ENCODE results near the gene TXNRD3.

TXNRD3 gene

GRCh38 chr3:126672340-126672739, 17.4 kb upstream of the TXNRD3 start:
- Histone ChIP-seq H3K27ac (no peak overlapping the region), H3K4me3 (no peak overlapping the region)
- no peak for TF ChIP-seq CTCF (IDR thresholded peaks at IDR 0.05)
- DNase-seq (ENCODE audit: low spot score): no peak

DNA sequence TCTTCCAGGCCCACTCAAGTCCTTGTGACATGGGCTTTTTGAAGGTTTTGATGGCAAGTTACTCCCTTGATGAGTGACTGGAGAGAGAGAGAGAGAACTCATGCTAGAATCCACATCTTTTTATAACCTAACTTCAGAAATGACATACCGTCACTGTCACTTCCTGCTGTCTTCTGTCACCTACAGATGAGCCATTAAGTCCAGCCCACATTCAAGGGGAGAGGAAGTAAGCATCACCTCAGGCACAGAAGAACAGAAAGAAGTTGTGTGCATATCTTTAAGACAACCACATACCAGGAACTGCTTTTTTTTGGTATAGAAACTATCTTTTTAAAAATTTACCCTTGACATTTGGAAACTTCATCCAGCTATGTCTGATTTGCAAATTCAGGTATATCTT, 16.6 kb upstream of the TXNRD3 start:
- TF ChIP-seq CTCF (IDR thresholded peaks at IDR 0.05): no peak
- no peak for DNase-seq (ENCODE audit: low spot score)
- no peak overlapping the region for H3K27ac ChIP-seq
- no peak overlapping the region for H3K4me3 ChIP-seq

DNA sequence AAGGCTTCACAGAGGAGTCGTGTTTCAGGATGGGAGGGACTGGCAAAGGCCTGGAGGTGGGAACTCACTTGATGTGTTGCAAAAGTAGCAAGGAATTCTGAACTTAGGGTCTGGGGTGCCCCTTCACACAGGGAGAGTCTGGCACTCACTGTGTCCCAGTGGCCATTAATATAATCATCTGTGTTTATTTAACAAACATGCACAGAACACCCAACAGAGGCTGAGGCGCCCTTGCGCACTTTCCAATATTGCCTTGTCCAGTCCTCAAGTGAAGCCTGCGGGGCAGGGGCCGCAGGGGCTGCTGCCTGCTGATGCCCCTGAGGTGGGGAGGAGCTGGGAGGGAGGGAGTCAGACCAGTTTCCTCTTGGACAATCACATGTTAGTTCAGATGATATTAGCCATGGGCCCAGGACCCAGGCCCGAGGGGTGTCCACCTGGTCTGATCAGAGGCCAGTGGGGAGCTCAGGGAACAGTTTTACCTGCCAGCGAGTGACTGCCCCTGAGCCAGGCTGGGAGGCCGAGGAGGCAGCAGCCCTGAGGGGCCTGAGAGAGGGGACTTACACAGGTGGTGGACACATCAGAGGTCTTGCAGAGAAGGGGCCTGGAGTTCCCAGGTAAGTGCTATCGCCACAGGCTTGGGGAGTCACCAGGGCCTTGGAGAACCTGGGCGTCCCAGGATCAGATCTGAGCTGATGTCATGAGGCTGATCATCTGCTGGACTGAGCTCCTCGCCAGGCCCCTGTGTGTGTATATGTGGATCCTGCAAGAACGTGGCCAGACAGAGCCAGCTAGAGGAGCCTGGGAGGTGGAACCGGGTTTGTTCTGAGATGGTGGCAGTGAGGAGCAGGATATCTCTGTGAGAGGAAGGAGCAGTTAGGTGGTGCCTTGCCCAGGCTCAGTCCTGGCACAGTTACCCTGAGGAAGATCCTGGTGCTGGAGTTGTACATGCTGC, 13.8 kb upstream of the TXNRD3 start:
- TF ChIP-seq CTCF (IDR thresholded peaks at IDR 0.05): no peak
- Histone ChIP-seq H3K27ac (no peak overlapping the region), H3K4me3 (no peak overlapping the region)
- DNase-seq (ENCODE audit: low spot score): no peak

GRCh38 chr3:126667631-126668449, 12.9 kb upstream of the TXNRD3 start:
- no peak for TF ChIP-seq CTCF (IDR thresholded peaks at IDR 0.05)
- H3K4me3 ChIP-seq: no peak overlapping the region
- DNase-seq (ENCODE audit: low spot score): no peak
- no peak overlapping the region for H3K27ac ChIP-seq

- TF ChIP-seq CTCF (IDR thresholded peaks at IDR 0.05): no peak
Observed at GRCh38 chr3:126666658-126667528, 12.0 kb upstream of the TXNRD3 start.

GRCh38 chr3:126665959-126666657, 11.2 kb upstream of the TXNRD3 start:
- no peak for TF ChIP-seq CTCF (IDR thresholded peaks at IDR 0.05)
- no peak for DNase-seq (ENCODE audit: low spot score)
- no peak overlapping the region for H3K4me3 ChIP-seq
- H3K27ac ChIP-seq: no peak overlapping the region

More at GRCh38 chr3:126666658-126667528, 12.0 kb upstream of the TXNRD3 start:
- no peak for DNase-seq (ENCODE audit: low spot score)
- no peak overlapping the region for H3K4me3 ChIP-seq
- H3K27ac ChIP-seq: no peak overlapping the region

All from coronary artery (tissue), 2 donors.